SK-N-SH treated with all-trans-retinoic acid at 6 μM for 48 hours (cell line): ENCODE data around the gene CSF2.

Source experiments
- ATAC-seq: fragments of 200-7000 bp; cut with Tn5 transposase; 3 replicates; pipeline ENCODE4 v1.9.1; 2020; ENCODE audit warnings: mild to moderate bottlenecking, moderate library complexity
- ARNTL ChIP-seq: fragments of 450-650 bp; formaldehyde crosslinking; IDR thresholded peaks from 2 replicates; pipeline ENCODE4 v1.5.0; 2020; ENCODE audit warnings: low read depth, mild to moderate bottlenecking, moderate library complexity, borderline replicate concordance
- BACH2 ChIP-seq: fragments of 250-450 bp; sonication (Bioruptor Pico); IDR thresholded peaks from 2 replicates; pipeline ENCODE4 v1.9.0; 2021; ENCODE audit warnings: mild to moderate bottlenecking, borderline replicate concordance
- CREB5 ChIP-seq: fragments of 250-450 bp; sonication (Bioruptor Pico); IDR thresholded peaks from 2 replicates; pipeline ENCODE4 v1.5.1; 2020; ENCODE audit warnings: low read depth, mild to moderate bottlenecking, moderate library complexity
- ESRRG ChIP-seq: fragments of 250-450 bp; sonication (Bioruptor Pico); IDR thresholded peaks from 2 replicates; pipeline ENCODE4 v1.6.1; 2021; ENCODE audit warnings: mild to moderate bottlenecking
- GLIS3 ChIP-seq: fragments of 250-450 bp; sonication (Bioruptor Pico); IDR thresholded peaks from 2 replicates; pipeline ENCODE4 v1.5.0; 2020; ENCODE audit warnings: mild to moderate bottlenecking, moderate library complexity
- ISL1 ChIP-seq: fragments of 250-450 bp; sonication (Bioruptor Pico); IDR thresholded peaks from 2 replicates; pipeline ENCODE4 v2.1.2; 2022; ENCODE audit warnings: mild to moderate bottlenecking, moderate library complexity
- OSR1 ChIP-seq: fragments of 250-450 bp; sonication (Bioruptor Pico); IDR thresholded peaks from 2 replicates; pipeline ENCODE4 v1.8.0; 2022; ENCODE audit warnings: moderate library complexity, mild to moderate bottlenecking, inconsistent platforms
- POU6F1 ChIP-seq: fragments of 250-450 bp; sonication (Bioruptor Pico); IDR thresholded peaks from 2 replicates; pipeline ENCODE4 v1.8.0; 2021; ENCODE audit warnings: low read depth, mild to moderate bottlenecking, moderate library complexity, borderline replicate concordance
- PPARA ChIP-seq: fragments of 250-450 bp; sonication (Bioruptor Pico); IDR thresholded peaks from 2 replicates; pipeline ENCODE4 v1.5.0; 2020; ENCODE audit warnings: mild to moderate bottlenecking, borderline replicate concordance
- RARB ChIP-seq: fragments of 250-450 bp; sonication (Bioruptor Pico); IDR thresholded peaks from 2 replicates; pipeline ENCODE4 v1.8.0; 2021; ENCODE audit warnings: mild to moderate bottlenecking, moderate library complexity
- SNAI2 ChIP-seq: fragments of 250-450 bp; sonication (Bioruptor Pico); IDR thresholded peaks from 2 replicates; pipeline ENCODE4 v1.5.0; 2020; ENCODE audit warnings: mild to moderate bottlenecking, moderate library complexity
- TCF4 ChIP-seq: fragments of 250-450 bp; sonication (Bioruptor Pico); IDR thresholded peaks from 2 replicates; pipeline ENCODE4 v1.8.0; 2021; ENCODE audit warnings: mild to moderate bottlenecking, moderate library complexity, borderline replicate concordance
- TOX ChIP-seq: fragments of 250-450 bp; sonication (Bioruptor Pico); IDR thresholded peaks from 2 replicates; pipeline ENCODE4 v1.8.0; 2021; ENCODE audit warnings: mild to moderate bottlenecking, moderate library complexity, borderline replicate concordance
- TSHZ2 ChIP-seq: fragments of 250-450 bp; sonication (Bioruptor Pico); IDR thresholded peaks from 2 replicates; pipeline ENCODE4 v1.5.0; 2020; ENCODE audit warnings: mild to moderate bottlenecking, moderate library complexity
- ZFP3 ChIP-seq: fragments of 250-450 bp; sonication (Bioruptor Pico); IDR thresholded peaks from 2 replicates; pipeline ENCODE4 v1.5.0; 2020; ENCODE audit warnings: mild to moderate bottlenecking, moderate library complexity
- ZFP30 ChIP-seq: fragments of 450-650 bp; formaldehyde crosslinking; IDR thresholded peaks from 2 replicates; pipeline ENCODE4 v1.5.0; 2022; ENCODE audit warnings: mild to moderate bottlenecking, moderate library complexity
- ZNF565 ChIP-seq: fragments of 450-650 bp; formaldehyde crosslinking; conservative IDR thresholded peaks from 2 replicates; pipeline ENCODE4 v1.5.0; 2020; ENCODE audit warnings: low read depth, mild to moderate bottlenecking, moderate library complexity
- ZNF70 ChIP-seq: fragments of 450-650 bp; formaldehyde crosslinking; IDR thresholded peaks from 2 replicates; pipeline ENCODE4 v1.5.0; 2020; ENCODE audit warnings: mild to moderate bottlenecking, moderate library complexity
- ZNF8 ChIP-seq: fragments of 450-650 bp; formaldehyde crosslinking; IDR thresholded peaks from 2 replicates; pipeline ENCODE4 v1.5.0; 2020; ENCODE audit warnings: mild to moderate bottlenecking, moderate library complexity
- TF ChIP-seq, protein P1 (sequence below): fragments of 250-450 bp; sonication (Bioruptor Pico); IDR thresholded peaks from 2 replicates; pipeline ENCODE4 v1.8.0; 2020; ENCODE audit warnings: mild to moderate bottlenecking, moderate library complexity, borderline replicate concordance
- TF ChIP-seq, protein P2 (sequence below): fragments of 250-450 bp; sonication (Bioruptor Pico); IDR thresholded peaks from 2 replicates; pipeline ENCODE4 v1.5.1; 2021; ENCODE audit warnings: mild to moderate bottlenecking, moderate library complexity

The CSF2 gene

DNA sequence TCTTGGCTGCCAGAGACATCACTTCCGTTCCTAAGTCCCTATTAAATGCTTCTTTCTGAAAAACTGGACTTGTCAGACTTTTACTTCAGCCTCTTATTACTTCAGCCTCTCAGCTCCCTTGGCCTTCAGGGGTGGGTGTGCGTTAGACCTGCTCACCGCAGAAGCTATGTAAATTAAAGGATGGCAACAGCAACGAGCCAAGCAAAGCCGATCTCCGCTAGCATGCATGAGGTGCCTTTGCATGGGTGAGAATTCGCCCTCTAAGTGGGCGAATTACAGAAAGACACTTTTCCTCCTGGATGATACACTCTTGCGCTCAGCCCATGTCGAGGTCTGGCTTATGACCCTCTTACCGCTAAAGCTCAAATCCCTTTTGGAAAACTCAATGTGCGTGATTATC, 24.0 kb upstream of the CSF2 start:
- ATAC-seq: no peak
- TF ChIP-seq RARB: no peak
- no peak for TF ChIP-seq TOX (CRISPR knock-in tag)
- TF ChIP-seq TCF4 (CRISPR knock-in tag): no peak
- no peak for TF ChIP-seq OSR1 (CRISPR knock-in tag)
- no peak for TF ChIP-seq ZFP3
- no peak for TF ChIP-seq ZNF8
- TF ChIP-seq, all 23 proteins: peak for 0

GRCh38 chr5:132050136-132050535, 23.5 kb upstream of the CSF2 start:
- ATAC-seq: no peak
- TF ChIP-seq RARB (no peak), SNAI2 (CRISPR knock-in tag) (no peak), PPARA (CRISPR knock-in tag) (no peak), GLIS3 (no peak), ZFP3 (no peak), ZFP30 (CRISPR knock-in tag) (no peak), CREB5 (no peak), TSHZ2 (no peak), TOX (CRISPR knock-in tag) (no peak), ZNF70 (no peak), ZNF565 (CRISPR knock-in tag) (no peak), ISL1 (CRISPR knock-in tag) (no peak)
- TF ChIP-seq, protein P1, sequence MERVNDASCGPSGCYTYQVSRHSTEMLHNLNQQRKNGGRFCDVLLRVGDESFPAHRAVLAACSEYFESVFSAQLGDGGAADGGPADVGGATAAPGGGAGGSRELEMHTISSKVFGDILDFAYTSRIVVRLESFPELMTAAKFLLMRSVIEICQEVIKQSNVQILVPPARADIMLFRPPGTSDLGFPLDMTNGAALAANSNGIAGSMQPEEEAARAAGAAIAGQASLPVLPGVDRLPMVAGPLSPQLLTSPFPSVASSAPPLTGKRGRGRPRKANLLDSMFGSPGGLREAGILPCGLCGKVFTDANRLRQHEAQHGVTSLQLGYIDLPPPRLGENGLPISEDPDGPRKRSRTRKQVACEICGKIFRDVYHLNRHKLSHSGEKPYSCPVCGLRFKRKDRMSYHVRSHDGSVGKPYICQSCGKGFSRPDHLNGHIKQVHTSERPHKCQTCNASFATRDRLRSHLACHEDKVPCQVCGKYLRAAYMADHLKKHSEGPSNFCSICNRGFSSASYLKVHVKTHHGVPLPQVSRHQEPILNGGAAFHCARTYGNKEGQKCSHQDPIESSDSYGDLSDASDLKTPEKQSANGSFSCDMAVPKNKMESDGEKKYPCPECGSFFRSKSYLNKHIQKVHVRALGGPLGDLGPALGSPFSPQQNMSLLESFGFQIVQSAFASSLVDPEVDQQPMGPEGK (CRISPR knock-in tag): no peak
- TF ChIP-seq, protein P2, sequence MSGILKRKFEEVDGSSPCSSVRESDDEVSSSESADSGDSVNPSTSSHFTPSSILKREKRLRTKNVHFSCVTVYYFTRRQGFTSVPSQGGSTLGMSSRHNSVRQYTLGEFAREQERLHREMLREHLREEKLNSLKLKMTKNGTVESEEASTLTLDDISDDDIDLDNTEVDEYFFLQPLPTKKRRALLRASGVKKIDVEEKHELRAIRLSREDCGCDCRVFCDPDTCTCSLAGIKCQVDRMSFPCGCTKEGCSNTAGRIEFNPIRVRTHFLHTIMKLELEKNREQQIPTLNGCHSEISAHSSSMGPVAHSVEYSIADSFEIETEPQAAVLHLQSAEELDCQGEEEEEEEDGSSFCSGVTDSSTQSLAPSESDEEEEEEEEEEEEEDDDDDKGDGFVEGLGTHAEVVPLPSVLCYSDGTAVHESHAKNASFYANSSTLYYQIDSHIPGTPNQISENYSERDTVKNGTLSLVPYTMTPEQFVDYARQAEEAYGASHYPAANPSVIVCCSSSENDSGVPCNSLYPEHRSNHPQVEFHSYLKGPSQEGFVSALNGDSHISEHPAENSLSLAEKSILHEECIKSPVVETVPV (CRISPR knock-in tag): no peak

GRCh38 chr5:132050661-132051552, 22.7 kb upstream of the CSF2 start:
- no peak for ATAC-seq
- TF ChIP-seq POU6F1 (CRISPR knock-in tag) (no peak), ISL1 (CRISPR knock-in tag) (no peak), BACH2 (CRISPR knock-in tag) (no peak), ARNTL (CRISPR knock-in tag) (no peak), OSR1 (CRISPR knock-in tag) (no peak), TCF4 (CRISPR knock-in tag) (no peak), RARB (no peak), TSHZ2 (no peak), ZFP30 (CRISPR knock-in tag) (no peak), CREB5 (no peak), ZNF8 (no peak), ESRRG (CRISPR knock-in tag) (no peak)
- TF ChIP-seq, protein P1 (CRISPR knock-in tag): no peak
